ENCODE measurements around the gene CACNA1H. TPM values are rescaled to one million over a fixed set of nuclear protein-coding genes. Genes with fewer than 3 reads are reported as not detected.

Gene CACNA1H
- total RNA-seq, 1 experiment from 2014 or later, result 31.1 TPM

- TF ChIP-seq POLR2AphosphoS5 (IDR thresholded peaks at IDR 0.05; ENCODE audit: low read depth, low read length) (no peak), SIN3A (IDR thresholded peaks at IDR 0.05; ENCODE audit: borderline replicate concordance, insufficient read depth, low read depth, low read length) (no peak), TCF7L2 (IDR thresholded peaks at IDR 0.05; ENCODE audit: low read depth, low read length) (no peak), CTCF (IDR thresholded peaks at IDR 0.05) (no peak), REST (IDR thresholded peaks at IDR 0.05; ENCODE audit: insufficient read depth in 1 of 2, low read depth in 2 of 2, low read length in 1 of 2) (no peak)
- intact Hi-C loops (cut with micrococcal nuclease; ENCODE audit: unreplicated experiment), result no loop called here
- CTCF ChIA-PET, result no interaction called here
- no peaks in the 10 kb centered on the region for H3K27me3 ChIP-seq (ENCODE audit: control insufficient read depth, insufficient read depth, low read length)
- no peaks in the 10 kb centered on the region for H3K4me1 ChIP-seq (ENCODE audit: control insufficient read depth, insufficient read depth, low read length)
- H3K36me3 ChIP-seq (ENCODE audit: control insufficient read depth, insufficient read depth, low read length), result no peaks in the 10 kb centered on the region
- in situ Hi-C loops (cut with HindIII; ENCODE audit: low pct_unique_long_range_greater_than_20kb, low sequenced_read_pairs), result no loop called here
- H3K9me3 ChIP-seq (ENCODE audit: control insufficient read depth, insufficient read depth, low read depth, low read length), result no peaks in the 10 kb centered on the region
- BruUV-seq (replicated peaks), result no TSS peak
- no peak for DNase-seq (ENCODE audit: low read depth, low spot score)
- H3K4me3 ChIP-seq (ENCODE audit: low read depth in 2 of 2, low read length in 2 of 2), result no peak overlapping the region
- POLR2A ChIA-PET, result no interaction called here
- no peak for ATAC-seq
- no peak overlapping the region for H3K27ac ChIP-seq (ENCODE audit: low read length)
These were observed 110.9 kb downstream of the CACNA1H start for GRCh38 chr16:1263591-1264344.

- no peaks in the 10 kb centered on the region for H3K36me3 ChIP-seq (ENCODE audit: control insufficient read depth, insufficient read depth, low read length)
- no peak overlapping the region for H3K27ac ChIP-seq (ENCODE audit: low read length)
- ChIA-PET CTCF (no interaction called here), POLR2A (no interaction called here)
- in situ Hi-C loops (cut with HindIII; ENCODE audit: low pct_unique_long_range_greater_than_20kb, low sequenced_read_pairs) (no loop called here), intact Hi-C loops (cut with micrococcal nuclease; ENCODE audit: unreplicated experiment) (no loop called here)
- H3K9me3 ChIP-seq (ENCODE audit: control insufficient read depth, insufficient read depth, low read depth, low read length), result no peaks in the 10 kb centered on the region
- no peaks in the 10 kb centered on the region for H3K4me1 ChIP-seq (ENCODE audit: control insufficient read depth, insufficient read depth, low read length)
- no peaks in the 10 kb centered on the region for H3K27me3 ChIP-seq (ENCODE audit: control insufficient read depth, insufficient read depth, low read length)
- BruUV-seq (replicated peaks), result no TSS peak
- TF ChIP-seq POLR2AphosphoS5 (IDR thresholded peaks at IDR 0.05; ENCODE audit: low read depth, low read length), result no peak
- no peak for TF ChIP-seq REST (IDR thresholded peaks at IDR 0.05; ENCODE audit: insufficient read depth in 1 of 2, low read depth in 2 of 2, low read length in 1 of 2)
- TF ChIP-seq SIN3A (IDR thresholded peaks at IDR 0.05; ENCODE audit: borderline replicate concordance, insufficient read depth, low read depth, low read length), result no peak
- no peak for TF ChIP-seq TCF7L2 (IDR thresholded peaks at IDR 0.05; ENCODE audit: low read depth, low read length)
- TF ChIP-seq CTCF (IDR thresholded peaks at IDR 0.05), result no peak
- no peak for DNase-seq (ENCODE audit: low read depth, low spot score)
- no peak for ATAC-seq
- H3K4me3 ChIP-seq (ENCODE audit: low read depth in 2 of 2, low read length in 2 of 2), result no peak overlapping the region
These were observed 111.6 kb downstream of the CACNA1H start for GRCh38 chr16:1264345-1265089.
